ENCODE results near the gene NTRK2.
A peak's percentile ranks its signal among the peaks of the same experiment; 100 is the strongest.

Gene NTRK2

GRCh38 chr9:84669288-84670137 lies at the start of gene NTRK2:
NTRK2 (plus strand) TSS chr9:84669729; CDS start chr9:84670749, 1,020 bp downstream.
- no peak for DNase-seq

GRCh38 chr9:84620338-84620737 lies 49.2 kb upstream of the NTRK2 start:
- no peak for DNase-seq

GRCh38 chr9:84621811-84622210 lies 47.7 kb upstream of the NTRK2 start:
- no peak for DNase-seq

- DNase-seq = no peak
Measured at GRCh38 chr9:84622981-84623380, 46.5 kb upstream of the NTRK2 start.

- no peak for DNase-seq
Measured at GRCh38 chr9:84636436-84636835, 33.1 kb upstream of the NTRK2 start.

- no peak for DNase-seq
Measured at GRCh38 chr9:84642553-84643141, 26.9 kb upstream of the NTRK2 start.

- DNase-seq = no peak
Measured at GRCh38 chr9:84647699-84648098, 21.8 kb upstream of the NTRK2 start.

GRCh38 chr9:84652496-84653120 lies 16.9 kb upstream of the NTRK2 start:
- DNase-seq = no peak

GRCh38 chr9:84655447-84655846 lies 14.1 kb upstream of the NTRK2 start:
- DNase-seq = no peak

- no peak for DNase-seq
Measured at GRCh38 chr9:84659313-84659712, 10.2 kb upstream of the NTRK2 start.

- DNase-seq = no peak
Measured at GRCh38 chr9:84659773-84660172, 9.8 kb upstream of the NTRK2 start.

GRCh38 chr9:84667571-84668195 lies 1.8 kb upstream of the NTRK2 start:
- DNase-seq = no peak

- peak; percentile 47 for DNase-seq
Measured at GRCh38 chr9:84668196-84669012, 1.1 kb upstream of the NTRK2 start.

GRCh38 chr9:84669013-84669287 lies 579 bp upstream of the NTRK2 start:
- no peak for DNase-seq

- no peak for DNase-seq
Measured at GRCh38 chr9:84670138-84671041, 861 bp downstream of the NTRK2 start.

- no peak for DNase-seq
Measured at GRCh38 chr9:84671586-84672521, 2.3 kb downstream of the NTRK2 start.

GRCh38 chr9:84673806-84674205 lies 4.3 kb downstream of the NTRK2 start:
- no peak for DNase-seq

- DNase-seq = no peak
Measured at GRCh38 chr9:84677080-84677479, 7.6 kb downstream of the NTRK2 start.

- no peak for DNase-seq
Measured at GRCh38 chr9:84679571-84679970, 10.0 kb downstream of the NTRK2 start.

GRCh38 chr9:84681516-84682285 lies 12.2 kb downstream of the NTRK2 start:
- DNase-seq = no peak
